Bronchial epithelial cell (primary cell): Measurements from ENCODE around the gene ZMYND12. TPM values are rescaled to one million over a fixed set of nuclear protein-coding genes. Genes with fewer than 3 reads are reported as not detected.
"Not testable (repeated sequence)": the region's sequence is repeated elsewhere in the genome, so short reads cannot be mapped to it uniquely, and the experiment has no call there.

Experiments used
- DNase-seq: peaks from one replicate; pipeline ENCODE4 v3.0.0-alpha.2; 2010; ENCODE audit warnings: low read depth
- FAIRE-seq: peaks from 2 replicates; lab custom pipeline; 2011; peaks lifted over from hg19 to GRCh38; lab: Jason Lieb, UNC
- H3K27me3 ChIP-seq: 2 replicates; pipeline ENCODE4 v1.5.1; 2011; ENCODE audit warnings: low read length; ENCODE audit not compliant: control insufficient read depth, insufficient read depth
- H3K36me3 ChIP-seq: 2 replicates; pipeline ENCODE4 v1.5.1; 2011; ENCODE audit warnings: low read length; ENCODE audit not compliant: control insufficient read depth, insufficient read depth
- H3K4me3 ChIP-seq: 2 replicates; pipeline ENCODE4 v1.5.1; 2011; ENCODE audit warnings: mild to moderate bottlenecking, low read depth, low read length, control low read depth
- CTCF ChIP-seq: IDR thresholded peaks from 2 replicates; pipeline ENCODE4 v1.5.1; 2011; ENCODE audit warnings: mild to moderate bottlenecking, moderate library complexity, low read length, control low read depth, inconsistent platforms; ENCODE audit not compliant: insufficient read depth, severe bottlenecking
- total RNA-seq: library from RNA; depleted of rRNA; stranded (reverse); fragments of >200 nt; gene quantifications from 2 replicates; pipeline ENCODE4 v1.2.1, GENCODE V29; 2014

The ZMYND12 gene
- total RNA-seq: 0.26 and 0.90 TPM in 2 replicates

- peak; percentile 28 for TF ChIP-seq CTCF
- H3K27me3 ChIP-seq: no peaks in the 10 kb centered on the region
- H3K36me3 ChIP-seq: peaks cover 2% of the 10 kb centered on the region
- FAIRE-seq (no peak), DNase-seq (peak; percentile 73)
- H3K4me3 ChIP-seq: peak within 1 kb of the TSS; percentile 73
Measured at GRCh38 chr1:42456010-42456753, at the start of gene ZMYND12, which contains the start of gene PPCS. Gene ZMYND12, minus strand, starts transcription at chr1:42456022. Its CDS starts 25 bp downstream, at chr1:42455997. Gene PPCS, plus strand, starts transcription at chr1:42456543. Its CDS starts 23 bp downstream, at chr1:42456566.

GRCh38 chr1:42504535-42505128 is 48.8 kb upstream of the ZMYND12 start:
- no peak for TF ChIP-seq CTCF
- no peaks in the 10 kb centered on the region for H3K27me3 ChIP-seq
- FAIRE-seq: no peak
- DNase-seq: no peak
- H3K36me3 ChIP-seq: no peaks in the 10 kb centered on the region
- H3K4me3 ChIP-seq: no peak overlapping the region

GRCh38 chr1:42502031-42502430 is 46.2 kb upstream of the ZMYND12 start:
- not testable (repeated sequence) for H3K4me3 ChIP-seq, H3K36me3 ChIP-seq, DNase-seq, H3K27me3 ChIP-seq, FAIRE-seq

- Histone ChIP-seq H3K36me3 (no peaks in the 10 kb centered on the region), H3K4me3 (no peak overlapping the region), H3K27me3 (no peaks in the 10 kb centered on the region)
- TF ChIP-seq CTCF: no peak
- no peak for DNase-seq
- no peak for FAIRE-seq
Measured at GRCh38 chr1:42490237-42490636, 34.4 kb upstream of the ZMYND12 start.

GRCh38 chr1:42484382-42484781 is 28.6 kb upstream of the ZMYND12 start:
- DNase-seq (peak; percentile 93), FAIRE-seq (peak; percentile 92)
- Histone ChIP-seq H3K27me3 (no peaks in the 10 kb centered on the region), H3K36me3 (no peaks in the 10 kb centered on the region), H3K4me3 (no peak overlapping the region)
- TF ChIP-seq CTCF: no peak

GRCh38 chr1:42482635-42483153 is 26.9 kb upstream of the ZMYND12 start:
- DNase-seq (no peak), FAIRE-seq (no peak)
- no peak overlapping the region for H3K4me3 ChIP-seq
- TF ChIP-seq CTCF: no peak
- H3K36me3 ChIP-seq: no peaks in the 10 kb centered on the region
- no peaks in the 10 kb centered on the region for H3K27me3 ChIP-seq
